Type B pancreatic cell (in vitro differentiated cells): ENCODE data around the gene GATAD1. TPM values are rescaled to one million over a fixed set of nuclear protein-coding genes. Genes with fewer than 3 reads are reported as not detected.

Source experiments
- DNase-seq: peaks from one replicate; pipeline ENCODE4 v3.0.0; 2021; ENCODE audit warnings: mixed read lengths; ENCODE audit not compliant: unreplicated experiment; ENCODE audit errors: extremely low spot score
- H3K27ac Mint-ChIP-seq: 2 replicates; pipeline ENCODE4 v1.8.0; 2021; ENCODE audit warnings: mild to moderate bottlenecking, mixed read lengths
- H3K27me3 Mint-ChIP-seq: 2 replicates; pipeline ENCODE4 v1.8.0; 2021; ENCODE audit warnings: mixed read lengths
- H3K36me3 Mint-ChIP-seq: 2 replicates; pipeline ENCODE4 v1.8.0; 2021; ENCODE audit warnings: mixed read lengths
- H3K4me1 Mint-ChIP-seq: one replicate; pipeline ENCODE4 v1.8.0; 2021; ENCODE audit warnings: mixed read lengths; ENCODE audit not compliant: unreplicated experiment
- H3K4me3 Mint-ChIP-seq: 2 replicates; pipeline ENCODE4 v1.8.0; 2021; ENCODE audit warnings: mild to moderate bottlenecking, mixed read lengths
- H3K9me3 Mint-ChIP-seq: 2 replicates; pipeline ENCODE4 v1.8.0; 2021; ENCODE audit warnings: mixed read lengths
- CTCF ChIP-seq: fragments of 200-600 bp; sonication (generic); conservative IDR thresholded peaks from 2 replicates; pipeline ENCODE4 v1.5.0; 2021; ENCODE audit warnings: antibody characterized with exemption, mild to moderate bottlenecking
- total RNA-seq: library from RNA; stranded (reverse); gene quantifications from 2 replicates; pipeline ENCODE4 v1.2.1, GENCODE V29; 2021; ENCODE audit warnings: low replicate concordance

GATAD1 gene
- total RNA-seq, 1 donor from 2014 or later, result 38.9 TPM

- Mint-ChIP-seq H3K4me1 (peaks cover 13% of the 10 kb centered on the region), H3K27ac (no peak overlapping the region), H3K27me3 (peaks cover 4% of the 10 kb centered on the region), H3K9me3 (no peaks in the 10 kb centered on the region), H3K36me3 (no peaks in the 10 kb centered on the region), H3K4me3 (no peak overlapping the region)
- no peak for DNase-seq
- TF ChIP-seq CTCF, result no peak
These were observed 20.1 kb upstream of the GATAD1 start for GRCh38 chr7:92427193-92427592.

DNA sequence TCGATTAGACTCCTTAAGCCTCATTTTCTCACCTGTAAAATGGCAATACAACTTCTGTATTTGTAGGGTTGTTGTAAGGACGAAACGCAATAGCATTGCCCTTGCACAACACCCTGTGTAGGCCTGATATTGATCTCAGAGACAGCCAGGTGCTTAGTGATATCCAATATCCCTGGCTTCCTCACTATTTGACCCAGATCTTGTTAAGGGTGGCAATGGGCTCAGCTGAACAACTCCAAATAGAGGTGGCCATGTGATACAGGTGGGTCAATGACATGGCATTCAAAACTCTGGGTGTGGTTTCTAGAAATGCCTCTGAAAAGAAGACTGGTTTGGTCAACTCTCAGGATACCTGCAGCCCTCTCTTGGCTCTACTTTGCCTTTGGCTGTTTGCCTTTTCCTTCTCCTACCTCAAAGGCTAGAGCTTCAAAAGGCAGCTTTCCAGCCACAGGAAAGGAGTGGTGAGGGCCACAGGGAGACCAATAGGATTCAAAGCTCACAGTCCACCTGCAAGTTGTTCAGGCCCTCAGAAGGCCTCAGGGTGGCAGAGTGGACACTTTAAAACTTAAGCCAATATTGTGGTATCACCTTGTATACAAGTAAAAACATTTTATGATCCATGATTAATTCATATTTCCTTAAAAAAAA, 14.9 kb upstream of the GATAD1 start:
- Mint-ChIP-seq H3K4me3 (no peak overlapping the region), H3K27ac (no peak overlapping the region), H3K4me1 (no peaks in the 10 kb centered on the region), H3K9me3 (no peaks in the 10 kb centered on the region), H3K27me3 (peaks cover 4% of the 10 kb centered on the region), H3K36me3 (no peaks in the 10 kb centered on the region)
- TF ChIP-seq CTCF, result no peak
- DNase-seq, result no peak

GRCh38 chr7:92433019-92433418, 14.3 kb upstream of the GATAD1 start:
- Mint-ChIP-seq H3K4me3 (no peak overlapping the region), H3K9me3 (no peaks in the 10 kb centered on the region), H3K36me3 (no peaks in the 10 kb centered on the region)

DNA sequence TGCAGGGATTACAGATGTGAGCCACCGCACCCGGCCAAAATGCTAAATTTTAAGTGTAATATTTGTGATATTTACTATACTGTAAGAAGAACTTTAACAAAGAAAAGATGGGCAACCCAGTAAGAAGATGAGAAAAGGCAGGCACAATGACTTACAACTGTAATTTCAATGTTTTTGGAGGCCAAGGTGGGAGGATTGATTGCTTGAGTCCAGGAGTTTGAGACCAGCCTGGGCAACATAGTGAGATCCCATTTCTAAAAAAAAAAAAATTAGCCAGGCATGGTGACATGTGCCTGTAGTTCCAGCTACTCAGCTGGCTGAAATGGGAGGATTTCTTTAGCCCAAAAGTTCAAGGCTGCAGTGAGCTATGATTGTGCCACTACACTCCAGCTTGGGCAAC, 11.7 kb upstream of the GATAD1 start:
- no peak overlapping the region for H3K4me3 Mint-ChIP-seq
- H3K36me3 Mint-ChIP-seq, result no peaks in the 10 kb centered on the region
- no peak for DNase-seq
- TF ChIP-seq CTCF, result no peak
- no peak overlapping the region for H3K27ac Mint-ChIP-seq
- H3K9me3 Mint-ChIP-seq, result no peaks in the 10 kb centered on the region
- no peaks in the 10 kb centered on the region for H3K27me3 Mint-ChIP-seq
- no peaks in the 10 kb centered on the region for H3K4me1 Mint-ChIP-seq

More at GRCh38 chr7:92433019-92433418, 14.3 kb upstream of the GATAD1 start:
- H3K27ac Mint-ChIP-seq, result no peak overlapping the region
- DNase-seq, result no peak
- no peak for TF ChIP-seq CTCF
- H3K4me1 Mint-ChIP-seq, result no peaks in the 10 kb centered on the region
- no peaks in the 10 kb centered on the region for H3K27me3 Mint-ChIP-seq

GRCh38 chr7:92436612-92437445, 10.5 kb upstream of the GATAD1 start:
- Mint-ChIP-seq H3K27me3 (peaks cover 3% of the 10 kb centered on the region), H3K4me3 (no peak overlapping the region), H3K27ac (no peak overlapping the region), H3K9me3 (no peaks in the 10 kb centered on the region), H3K4me1 (no peaks in the 10 kb centered on the region), H3K36me3 (no peaks in the 10 kb centered on the region)
- DNase-seq, result no peak
- no peak for TF ChIP-seq CTCF
